NCI-H128 (cell line): ENCODE data around the gene APBA2.
"Not testable (repeated sequence)": the region's sequence is repeated elsewhere in the genome, so short reads cannot be mapped to it uniquely, and the experiment has no call there.

Experiments used
- DNase-seq: peaks from one replicate; lab custom pipeline; 2025; ENCODE audit not compliant: unreplicated experiment; lab: John Stamatoyannopoulos, UW

Gene APBA2

DNA sequence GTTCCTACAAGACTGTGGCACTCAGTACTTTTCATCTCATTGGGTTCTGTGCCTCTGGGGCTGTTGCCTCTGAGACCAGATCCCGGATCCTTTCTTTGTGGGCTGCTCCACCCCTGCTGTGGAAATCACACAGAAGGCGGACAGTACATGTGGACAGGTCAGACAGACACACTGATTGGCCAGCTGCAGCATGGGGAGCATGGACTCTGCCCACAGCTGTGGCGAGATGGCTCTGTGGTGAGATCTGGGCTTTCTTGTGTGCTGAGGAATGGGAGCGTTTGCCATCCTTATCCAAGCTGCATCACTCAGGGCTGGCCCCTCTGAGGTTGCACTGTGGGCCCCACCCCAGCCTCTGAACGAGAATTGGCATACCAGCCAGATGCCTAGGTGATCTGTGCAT is 147.0 kb downstream of the APBA2 start:
- no peak for DNase-seq

- DNase-seq: no peak
These were observed 148.4 kb downstream of the APBA2 start for GRCh38 chr15:29034151-29034550.

GRCh38 chr15:29034593-29035335 is 149.0 kb downstream of the APBA2 start:
- DNase-seq: no peak

DNA sequence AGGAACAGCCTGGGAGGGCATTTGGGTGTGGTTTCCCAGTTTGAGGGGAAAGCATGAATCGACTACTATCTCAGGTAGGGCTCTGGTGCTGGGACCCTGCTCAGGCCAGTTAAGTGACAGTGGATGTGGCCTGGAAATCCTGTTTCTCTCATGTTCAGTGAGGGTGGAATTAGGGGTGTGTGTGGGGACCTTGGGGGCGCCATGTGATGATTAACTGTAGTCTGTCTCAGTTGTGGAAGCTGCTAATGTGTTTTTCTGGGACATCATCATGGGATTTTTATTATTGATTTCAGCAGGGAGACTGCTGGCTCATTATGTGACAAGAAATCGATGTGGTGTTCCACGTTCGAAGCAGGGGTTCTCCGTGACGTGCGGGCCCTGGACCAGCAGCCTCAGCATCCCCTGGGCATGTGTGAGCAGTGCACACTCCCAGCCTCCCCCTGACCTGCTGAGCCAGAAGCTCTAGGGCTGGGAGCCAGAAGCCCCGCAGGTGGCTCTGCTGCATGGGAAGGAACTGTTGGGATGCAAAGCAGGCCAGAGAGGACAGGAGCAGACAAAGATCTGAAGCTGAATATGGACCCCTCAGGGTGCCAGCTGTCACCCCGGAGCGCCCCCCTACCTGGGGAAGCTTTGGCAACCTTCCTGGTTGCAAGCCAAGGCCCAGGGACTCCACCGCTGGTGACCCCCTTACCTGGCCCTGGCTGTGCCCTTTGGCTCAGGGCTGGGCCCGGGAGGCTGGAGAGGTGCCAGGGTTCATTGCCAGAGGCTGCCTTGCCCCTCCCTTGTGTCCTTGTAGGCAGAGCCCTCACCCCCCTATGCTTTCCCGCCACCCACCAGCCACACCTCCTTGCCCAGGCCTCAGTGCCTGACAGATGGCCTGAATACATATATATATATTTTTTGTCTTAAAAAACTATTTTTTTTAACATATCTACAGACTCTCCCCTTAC is 149.8 kb downstream of the APBA2 start:
- no peak for DNase-seq

DNA sequence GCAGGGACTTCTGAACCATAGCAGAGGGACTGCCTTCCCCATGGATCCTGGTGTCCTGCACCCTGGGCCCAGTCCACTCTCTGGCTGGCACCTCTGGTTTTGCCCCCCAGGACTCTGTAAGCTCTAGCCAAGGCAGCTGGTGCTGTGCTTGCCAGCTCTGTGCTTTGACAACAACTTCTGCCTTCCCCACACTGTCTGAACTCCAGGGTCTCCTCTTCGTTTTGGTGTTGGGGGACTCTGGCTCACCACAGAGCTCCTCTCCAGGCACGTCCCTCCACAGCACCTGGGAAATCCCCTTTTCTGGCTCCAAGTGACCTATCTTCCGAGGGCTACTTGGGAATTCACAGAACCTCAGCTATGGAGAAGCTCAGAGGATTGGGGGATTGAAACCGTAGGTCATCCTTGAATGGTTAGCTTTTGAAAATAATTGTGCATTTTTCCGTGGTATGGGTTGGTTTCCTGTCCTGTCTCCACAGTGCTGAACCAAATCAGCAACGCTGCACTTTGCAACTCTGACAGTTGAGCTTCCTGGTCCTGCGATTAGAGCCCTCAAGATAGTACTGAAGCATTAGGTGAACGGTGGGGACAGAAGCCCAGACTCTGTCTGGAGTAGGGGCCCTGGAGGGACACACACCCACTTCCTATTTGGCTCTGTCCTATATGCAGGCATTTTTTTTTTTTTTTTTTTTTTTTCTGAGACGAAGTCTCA is 152.4 kb downstream of the APBA2 start:
- DNase-seq: no peak

GRCh38 chr15:29039466-29040369 is 153.9 kb downstream of the APBA2 start:
- DNase-seq: no peak

DNA sequence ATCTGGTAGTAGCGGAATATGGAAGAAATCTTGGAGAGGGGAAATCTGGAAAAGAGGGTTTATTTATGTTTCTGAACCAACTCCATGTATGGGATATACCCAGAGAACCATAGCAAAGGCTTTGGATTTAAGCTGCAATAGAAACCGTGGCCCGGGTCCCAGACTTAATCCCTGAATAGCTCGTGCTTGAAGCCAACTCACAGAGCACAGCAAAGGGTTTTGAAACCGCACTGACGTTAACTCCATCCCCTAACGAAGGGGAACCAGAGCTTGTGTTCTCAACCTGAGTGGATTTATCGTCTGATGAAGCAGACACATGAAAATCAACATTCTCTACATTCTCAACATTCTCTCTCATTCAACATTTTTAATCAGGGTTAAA is 154.6 kb downstream of the APBA2 start:
- DNase-seq: no peak

- DNase-seq: no peak
These were observed 158.1 kb downstream of the APBA2 start for GRCh38 chr15:29043736-29044502.

GRCh38 chr15:29044503-29044901 is 158.7 kb downstream of the APBA2 start:
- DNase-seq: no peak

GRCh38 chr15:29045161-29045560 is 159.4 kb downstream of the APBA2 start:
- DNase-seq: not testable (repeated sequence)

- no peak for DNase-seq
These were observed 159.9 kb downstream of the APBA2 start for GRCh38 chr15:29045717-29046116.

GRCh38 chr15:29046281-29046810 is 160.6 kb downstream of the APBA2 start:
- DNase-seq: no peak

DNA sequence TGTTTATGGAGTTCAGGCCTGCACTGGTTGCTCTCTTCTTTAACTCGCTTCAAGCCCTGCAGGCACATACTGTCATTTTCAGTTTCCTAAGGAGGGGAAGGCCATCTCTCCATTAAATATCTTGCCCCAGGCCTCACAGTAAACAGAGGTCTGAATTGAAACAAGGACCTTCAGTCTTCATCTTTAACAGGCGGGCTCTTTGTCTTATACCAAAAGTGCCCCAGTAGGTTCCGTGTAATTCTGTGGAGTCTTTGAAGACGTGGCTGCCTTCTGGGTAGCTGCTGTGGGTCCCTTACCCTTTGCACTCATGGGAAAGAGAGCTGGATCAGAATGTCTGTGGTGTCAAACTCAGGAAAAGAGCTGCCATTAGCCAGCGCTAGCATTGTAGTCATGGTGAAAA is 161.2 kb downstream of the APBA2 start:
- DNase-seq: no peak

- DNase-seq: no peak
These were observed 162.2 kb downstream of the APBA2 start for GRCh38 chr15:29048011-29048410.

- no peak for DNase-seq
These were observed 165.1 kb downstream of the APBA2 start for GRCh38 chr15:29050870-29051269.

DNA sequence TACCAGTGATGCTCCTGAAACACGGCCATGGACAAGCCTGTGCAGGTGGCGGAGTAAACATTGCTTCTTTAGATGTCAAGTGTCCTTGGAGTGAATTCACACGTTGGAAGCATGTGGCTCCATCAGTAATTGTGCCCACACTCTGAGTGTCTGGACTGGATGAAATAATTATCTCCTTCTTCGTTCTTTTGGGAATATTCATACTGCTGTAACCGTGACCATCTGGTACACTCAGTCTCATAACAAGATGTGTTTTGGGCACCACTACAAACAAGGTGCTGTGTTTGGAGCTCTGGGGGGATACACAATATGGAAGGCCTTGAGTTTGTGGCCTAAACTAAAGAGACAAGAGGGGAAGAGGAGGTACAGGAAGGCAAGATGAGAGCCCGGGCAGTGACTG is 165.6 kb downstream of the APBA2 start:
- DNase-seq: no peak

DNA sequence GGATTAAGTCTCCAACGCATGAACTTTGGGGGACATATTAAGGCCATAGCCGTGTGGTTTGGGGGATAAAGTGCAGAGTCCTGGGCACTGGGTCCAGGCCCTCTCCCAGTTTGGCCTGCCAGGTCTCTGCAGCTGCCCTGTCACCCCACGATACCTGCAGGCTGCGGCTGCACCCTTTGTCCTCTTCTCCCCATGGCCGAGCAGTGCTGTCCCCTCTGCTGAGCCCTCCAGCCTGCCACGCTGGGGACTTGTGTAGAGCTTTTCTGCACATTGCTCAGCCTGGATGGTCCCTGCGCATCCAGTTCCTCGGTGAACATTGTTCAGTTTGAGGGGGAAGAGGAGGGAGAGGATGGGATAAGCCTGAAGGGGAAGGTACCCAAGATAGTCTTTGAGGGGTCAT is 167.2 kb downstream of the APBA2 start:
- DNase-seq: no peak

- DNase-seq: no peak
These were observed 167.9 kb downstream of the APBA2 start for GRCh38 chr15:29053661-29054131.
